Nephron (organoid): Measurements from ENCODE around the gene GMFB.

Experiments
- H3K27ac Mint-ChIP-seq, 3 experiments: 2 replicates each; pipeline ENCODE4 v1.8.0; 2020; ENCODE audit warnings: mixed read lengths in 3 of 3, mild to moderate bottlenecking in 2 of 3, moderate library complexity in 1 of 3
- H3K27me3 Mint-ChIP-seq: 2 replicates; pipeline ENCODE4 v1.8.0; 2021; ENCODE audit warnings: low read depth, mild to moderate bottlenecking, moderate library complexity, mixed read lengths
- H3K36me3 Mint-ChIP-seq: 2 replicates; pipeline ENCODE4 v1.8.0; 2020; ENCODE audit warnings: low read depth, mixed read lengths
- H3K4me1 Mint-ChIP-seq: 2 replicates; pipeline ENCODE4 v1.8.0; 2020; ENCODE audit warnings: mixed read lengths
- H3K4me3 Mint-ChIP-seq, 3 experiments: 2 replicates each; pipeline ENCODE4 v1.8.0; 2020; ENCODE audit warnings: mild to moderate bottlenecking in 3 of 3, mixed read lengths in 3 of 3, moderate library complexity in 2 of 3
- H3K9me3 Mint-ChIP-seq: 2 replicates; pipeline ENCODE4 v1.8.0; 2020; ENCODE audit warnings: mixed read lengths
- TF ChIP-seq, protein P1 (sequence below), 3 experiments: fragments of 200-600 bp; sonication (generic); IDR thresholded peaks; one replicate each; pipeline ENCODE4 v1.5.0; 2021; ENCODE audit warnings: antibody characterized with exemption in 3 of 3; ENCODE audit not compliant: unreplicated experiment in 3 of 3

The GMFB gene

DNA sequence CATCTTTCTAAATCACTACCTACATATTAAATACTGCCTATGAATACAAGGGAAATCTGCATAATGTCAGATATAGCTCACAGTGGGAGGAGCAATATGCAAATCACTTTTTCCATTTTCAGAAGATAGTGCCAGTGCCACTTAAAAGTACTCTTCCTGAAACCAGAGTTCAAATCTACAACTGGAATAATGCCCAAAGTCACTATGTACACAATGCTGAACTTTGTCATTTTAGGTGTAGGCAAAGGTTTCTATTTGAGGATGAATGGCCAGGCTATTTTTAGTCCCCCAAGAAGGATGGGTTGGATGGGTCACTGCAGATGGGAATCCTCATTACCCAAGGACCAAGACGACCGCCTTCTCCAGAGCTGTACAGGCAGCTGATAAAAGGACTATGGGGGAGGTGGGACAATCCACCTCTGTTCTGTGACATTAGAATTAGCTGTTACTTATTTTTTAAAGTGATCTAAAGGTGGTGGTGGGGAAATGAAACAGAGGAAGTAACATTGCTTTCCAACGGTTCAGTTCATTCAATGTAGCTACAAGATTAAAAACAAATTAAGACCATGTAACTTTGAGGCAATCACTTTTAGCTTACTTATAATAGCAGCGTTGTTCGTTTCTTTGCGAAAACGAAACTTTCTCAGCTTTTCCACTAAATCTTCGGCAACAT lies 5.6 kb downstream of the GMFB start:
- TF ChIP-seq, protein P1, sequence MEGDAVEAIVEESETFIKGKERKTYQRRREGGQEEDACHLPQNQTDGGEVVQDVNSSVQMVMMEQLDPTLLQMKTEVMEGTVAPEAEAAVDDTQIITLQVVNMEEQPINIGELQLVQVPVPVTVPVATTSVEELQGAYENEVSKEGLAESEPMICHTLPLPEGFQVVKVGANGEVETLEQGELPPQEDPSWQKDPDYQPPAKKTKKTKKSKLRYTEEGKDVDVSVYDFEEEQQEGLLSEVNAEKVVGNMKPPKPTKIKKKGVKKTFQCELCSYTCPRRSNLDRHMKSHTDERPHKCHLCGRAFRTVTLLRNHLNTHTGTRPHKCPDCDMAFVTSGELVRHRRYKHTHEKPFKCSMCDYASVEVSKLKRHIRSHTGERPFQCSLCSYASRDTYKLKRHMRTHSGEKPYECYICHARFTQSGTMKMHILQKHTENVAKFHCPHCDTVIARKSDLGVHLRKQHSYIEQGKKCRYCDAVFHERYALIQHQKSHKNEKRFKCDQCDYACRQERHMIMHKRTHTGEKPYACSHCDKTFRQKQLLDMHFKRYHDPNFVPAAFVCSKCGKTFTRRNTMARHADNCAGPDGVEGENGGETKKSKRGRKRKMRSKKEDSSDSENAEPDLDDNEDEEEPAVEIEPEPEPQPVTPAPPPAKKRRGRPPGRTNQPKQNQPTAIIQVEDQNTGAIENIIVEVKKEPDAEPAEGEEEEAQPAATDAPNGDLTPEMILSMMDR (IDR thresholded peaks at IDR 0.05; ENCODE audit: unreplicated experiment in 3 of 3) = no peak
- Mint-ChIP-seq H3K27me3 (no peaks in the 10 kb centered on the region), H3K36me3 (peaks cover 48% of the 10 kb centered on the region), H3K9me3 (no peaks in the 10 kb centered on the region), H3K4me1 (peaks cover 46% of the 10 kb centered on the region), H3K27ac (no peak overlapping the region), H3K4me3 (no peak overlapping the region)

DNA sequence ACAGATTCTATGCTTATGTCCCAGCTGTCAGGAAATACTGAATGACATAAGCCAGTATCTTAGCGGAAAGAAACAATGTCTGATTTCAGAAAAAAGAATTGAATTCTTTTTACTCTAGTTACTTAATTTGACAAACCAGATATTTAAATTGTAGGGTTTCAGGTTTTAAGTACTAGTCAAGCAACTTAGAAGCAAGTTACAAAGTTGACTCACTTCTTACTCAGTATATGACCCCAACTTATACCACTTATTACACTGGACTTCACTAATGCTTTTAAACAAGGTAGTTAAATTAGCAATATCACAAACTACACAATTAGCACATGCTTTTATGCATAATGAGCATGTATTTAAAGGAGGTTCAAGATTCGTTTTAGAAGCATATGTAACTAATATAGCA lies 7.1 kb downstream of the GMFB start:
- Mint-ChIP-seq H3K36me3 (peaks cover 55% of the 10 kb centered on the region), H3K27ac (no peak overlapping the region), H3K27me3 (no peaks in the 10 kb centered on the region), H3K9me3 (no peaks in the 10 kb centered on the region), H3K4me1 (peaks cover 41% of the 10 kb centered on the region), H3K4me3 (no peak overlapping the region)
- TF ChIP-seq, protein P1 (IDR thresholded peaks at IDR 0.05; ENCODE audit: unreplicated experiment in 3 of 3) = no peak

DNA sequence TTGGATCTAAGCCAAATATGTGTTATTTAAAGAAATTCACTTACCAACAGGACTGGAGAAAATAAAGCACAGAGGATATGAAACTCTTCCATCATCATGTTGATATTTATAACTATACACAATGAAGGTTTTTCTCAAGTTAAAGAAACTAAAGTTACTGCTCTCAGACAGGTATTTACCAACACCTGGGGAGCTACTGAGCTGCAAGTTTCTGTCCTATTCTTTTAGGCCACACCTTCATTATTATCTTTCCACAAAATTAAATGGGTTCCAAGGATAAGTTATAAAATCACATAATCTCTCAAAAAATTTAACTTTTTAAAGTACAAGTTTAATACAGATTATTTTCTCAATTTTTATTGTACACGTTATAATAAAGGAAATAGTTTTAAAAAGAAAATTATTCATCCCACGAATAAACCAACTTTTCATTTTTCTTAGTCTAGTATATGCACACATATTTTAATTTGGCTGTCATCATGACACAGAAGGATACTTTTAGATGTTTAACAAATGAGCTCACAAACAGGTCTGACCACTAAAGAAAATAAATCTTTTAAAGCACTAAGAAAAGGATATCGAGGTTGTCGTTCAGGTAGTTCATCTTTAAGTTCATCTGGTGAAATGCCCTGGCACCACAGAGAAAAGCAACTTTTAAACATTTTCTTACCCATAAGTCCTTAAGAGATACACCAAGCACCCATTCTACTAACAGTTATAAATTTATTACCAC lies 7.8 kb downstream of the GMFB start:
- Mint-ChIP-seq H3K4me1 (peaks cover 41% of the 10 kb centered on the region), H3K4me3 (no peak overlapping the region), H3K27me3 (no peaks in the 10 kb centered on the region), H3K9me3 (no peaks in the 10 kb centered on the region), H3K36me3 (peaks cover 54% of the 10 kb centered on the region), H3K27ac (no peak overlapping the region)
- TF ChIP-seq, protein P1 (IDR thresholded peaks at IDR 0.05; ENCODE audit: unreplicated experiment in 3 of 3) = no peak

DNA sequence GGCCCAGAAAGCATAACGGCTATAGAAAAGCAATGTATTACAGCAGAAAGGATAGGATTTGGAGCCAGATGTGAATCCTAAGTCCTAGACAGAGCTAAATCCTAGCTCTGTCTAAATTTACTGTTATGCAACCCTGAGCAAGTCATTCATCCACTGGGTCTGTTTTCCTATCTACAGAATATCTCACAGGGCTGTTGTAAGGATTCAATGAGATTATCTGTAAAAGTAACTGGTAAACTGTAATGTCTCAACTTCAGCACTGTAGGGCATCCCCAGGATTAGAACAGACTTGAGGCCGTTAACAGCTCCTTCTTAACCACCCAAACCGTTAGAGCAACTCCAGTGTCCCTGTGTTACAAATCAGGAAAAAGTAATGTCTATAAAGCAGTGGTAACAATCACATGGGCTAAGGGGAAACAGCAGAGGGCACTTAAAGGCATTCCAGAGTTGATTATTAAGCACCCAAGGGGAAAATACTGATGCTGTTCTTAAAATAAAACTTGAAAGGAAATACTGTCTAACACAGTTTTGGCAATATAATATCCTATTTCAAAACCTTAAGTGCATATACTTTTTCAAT lies 10.1 kb downstream of the GMFB start:
- H3K27ac Mint-ChIP-seq = peak overlapping the region; percentile 23 to 71 (median 30)
- H3K4me3 Mint-ChIP-seq = no peak overlapping the region
- no peaks in the 10 kb centered on the region for H3K27me3 Mint-ChIP-seq
- H3K4me1 Mint-ChIP-seq = peaks cover 40% of the 10 kb centered on the region
- TF ChIP-seq, protein P1 (IDR thresholded peaks at IDR 0.05; ENCODE audit: unreplicated experiment in 3 of 3) = no peak
- H3K9me3 Mint-ChIP-seq = no peaks in the 10 kb centered on the region
- peaks cover 54% of the 10 kb centered on the region for H3K36me3 Mint-ChIP-seq

DNA sequence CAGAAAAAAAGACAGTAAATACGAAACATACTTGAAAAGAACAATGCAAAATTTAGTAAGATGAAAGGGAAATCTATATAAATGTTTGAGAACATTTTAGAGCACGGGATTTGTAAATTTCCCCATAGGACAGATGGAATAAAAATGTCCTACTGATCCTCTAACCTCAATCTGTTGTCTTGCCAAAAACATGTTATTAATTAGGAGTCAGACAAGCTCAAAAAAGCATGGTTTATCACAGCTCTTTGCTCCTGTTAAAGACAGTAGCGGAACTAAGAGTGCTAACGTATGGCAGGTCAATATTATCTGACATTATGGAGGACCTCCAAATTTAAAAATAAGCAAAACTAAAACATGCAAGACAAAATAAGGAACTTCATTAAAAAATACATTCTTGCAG lies 12.9 kb downstream of the GMFB start:
- no peaks in the 10 kb centered on the region for H3K9me3 Mint-ChIP-seq
- TF ChIP-seq, protein P1 (IDR thresholded peaks at IDR 0.05; ENCODE audit: unreplicated experiment in 3 of 3) = no peak
- no peak overlapping the region for H3K4me3 Mint-ChIP-seq
- H3K27ac Mint-ChIP-seq = peak overlapping the region; percentile 17 to 32 (median 28)
- H3K4me1 Mint-ChIP-seq = peaks cover 57% of the 10 kb centered on the region
- H3K36me3 Mint-ChIP-seq = peaks cover 52% of the 10 kb centered on the region
- H3K27me3 Mint-ChIP-seq = no peaks in the 10 kb centered on the region
